Large intestine (tissue), 3 donors: ENCODE results near the gene FBN2. TPM values are rescaled to one million over a fixed set of nuclear protein-coding genes. Genes with fewer than 3 reads are reported as not detected.

Experiments
- DNase-seq, 2 donors: peaks; one replicate each; pipeline versions ENCODE4 v3.0.0 to v3.0.0-alpha.2; 2013
- H3K27ac ChIP-seq: one replicate; pipeline ENCODE4 v1.5.1; 2013; ENCODE audit warnings: low read length
- H3K27me3 ChIP-seq: 2 replicates; pipeline ENCODE4 v1.6.1; 2013; ENCODE audit warnings: low read length; ENCODE audit not compliant: control insufficient read depth, insufficient read depth
- H3K36me3 ChIP-seq: 2 replicates; pipeline ENCODE4 v1.6.1; 2013; ENCODE audit warnings: low read length; ENCODE audit not compliant: control insufficient read depth, insufficient read depth
- H3K4me1 ChIP-seq: one replicate; pipeline ENCODE4 v1.6.1; 2013; ENCODE audit warnings: low read length; ENCODE audit not compliant: control insufficient read depth, insufficient read depth
- H3K4me3 ChIP-seq: one replicate; pipeline ENCODE4 v1.5.1; 2013; ENCODE audit warnings: low read length
- H3K9me3 ChIP-seq: one replicate; pipeline ENCODE4 v1.6.1; 2013; ENCODE audit warnings: mild to moderate bottlenecking, low read depth, low read length, moderate library complexity; ENCODE audit not compliant: control insufficient read depth
- WGBS: methylation state at CpG from one replicate; pipeline ENCODE4 v1.1.5; 2013; ENCODE audit warnings: low lambda C conversion rate; ENCODE audit not compliant: insufficient coverage; 5-methylcytosine and 5-hydroxymethylcytosine counted together
- polyA plus RNA-seq: library from polyadenylated mRNA; unstranded; fragments of 120-200 nt; gene quantifications from one replicate; pipeline ENCODE4 v1.2.1, GENCODE V29; 2013

The FBN2 gene
- polyA plus RNA-seq, 1 donor = 21.8 TPM

- WGBS = 88% methylated on average over 3 of the region's 8 CpGs
- no peak for DNase-seq
- Histone ChIP-seq H3K36me3 (no peaks in the 10 kb centered on the region), H3K4me1 (no peaks in the 10 kb centered on the region), H3K27ac (no peak overlapping the region), H3K4me3 (no peak overlapping the region), H3K27me3 (no peaks in the 10 kb centered on the region), H3K9me3 (no peaks in the 10 kb centered on the region)
Measured at GRCh38 chr5:128237546-128237945, 300.5 kb downstream of the FBN2 start.

DNA sequence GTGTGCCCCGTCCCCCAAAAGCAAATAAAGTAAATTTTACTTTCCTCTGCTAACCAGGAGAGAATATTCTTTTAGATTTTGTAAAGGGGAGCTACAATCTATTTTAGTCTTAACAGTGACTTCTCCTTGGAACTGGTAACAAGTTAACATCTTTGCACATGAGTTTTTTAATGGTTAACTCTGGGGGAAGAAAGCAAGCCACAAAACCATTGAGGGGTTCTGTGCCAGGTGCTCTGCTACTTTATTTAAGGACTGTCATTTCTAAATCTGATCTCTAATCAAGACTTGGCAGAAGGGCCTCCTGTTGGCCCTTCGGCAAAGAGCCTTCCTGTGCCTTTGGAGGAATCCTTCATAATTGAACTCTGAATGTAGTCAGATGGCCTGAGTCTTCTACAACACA is 301.0 kb downstream of the FBN2 start:
- Histone ChIP-seq H3K4me3 (no peak overlapping the region), H3K9me3 (no peaks in the 10 kb centered on the region), H3K27ac (no peak overlapping the region), H3K27me3 (no peaks in the 10 kb centered on the region), H3K4me1 (no peaks in the 10 kb centered on the region), H3K36me3 (no peaks in the 10 kb centered on the region)
- no peak for DNase-seq
- no CpG with 5 or more reads among the region's 2 CpGs for WGBS

GRCh38 chr5:128236334-128236733 is 301.7 kb downstream of the FBN2 start:
- H3K36me3 ChIP-seq = no peaks in the 10 kb centered on the region
- DNase-seq = no peak
- no peaks in the 10 kb centered on the region for H3K4me1 ChIP-seq
- H3K27me3 ChIP-seq = no peaks in the 10 kb centered on the region
- WGBS = no CpG with 5 or more reads among the region's 7 CpGs
- H3K9me3 ChIP-seq = no peaks in the 10 kb centered on the region
- H3K4me3 ChIP-seq = no peak overlapping the region
- H3K27ac ChIP-seq = no peak overlapping the region

- Histone ChIP-seq H3K27ac (no peak overlapping the region), H3K36me3 (no peaks in the 10 kb centered on the region), H3K4me3 (no peak overlapping the region), H3K9me3 (no peaks in the 10 kb centered on the region), H3K4me1 (no peaks in the 10 kb centered on the region), H3K27me3 (no peaks in the 10 kb centered on the region)
- no CpG with 5 or more reads among the region's 7 CpGs for WGBS
- no peak for DNase-seq
Measured at GRCh38 chr5:128234928-128235641, 303.0 kb downstream of the FBN2 start.

- Histone ChIP-seq H3K9me3 (no peaks in the 10 kb centered on the region), H3K4me1 (no peaks in the 10 kb centered on the region), H3K36me3 (no peaks in the 10 kb centered on the region), H3K27me3 (no peaks in the 10 kb centered on the region), H3K27ac (no peak overlapping the region), H3K4me3 (no peak overlapping the region)
- WGBS = no CpG with 5 or more reads among the region's 3 CpGs
- no peak for DNase-seq
Measured at GRCh38 chr5:128228521-128228920, 309.5 kb downstream of the FBN2 start.

- no peaks in the 10 kb centered on the region for H3K27me3 ChIP-seq
- DNase-seq = no peak
- WGBS = no CpG with 5 or more reads among the region's 3 CpGs
- H3K4me1 ChIP-seq = no peaks in the 10 kb centered on the region
- H3K27ac ChIP-seq = no peak overlapping the region
- H3K4me3 ChIP-seq = no peak overlapping the region
- H3K36me3 ChIP-seq = no peaks in the 10 kb centered on the region
- H3K9me3 ChIP-seq = no peaks in the 10 kb centered on the region
Measured at GRCh38 chr5:128228008-128228407, 310.0 kb downstream of the FBN2 start.

- H3K27me3 ChIP-seq = no peaks in the 10 kb centered on the region
- no peak overlapping the region for H3K27ac ChIP-seq
- H3K9me3 ChIP-seq = no peaks in the 10 kb centered on the region
- no peak for DNase-seq
- no CpG with 5 or more reads among the region's 2 CpGs for WGBS
- no peak overlapping the region for H3K4me3 ChIP-seq
- no peaks in the 10 kb centered on the region for H3K4me1 ChIP-seq
- H3K36me3 ChIP-seq = no peaks in the 10 kb centered on the region
Measured at GRCh38 chr5:128225245-128226030, 312.6 kb downstream of the FBN2 start.

DNA sequence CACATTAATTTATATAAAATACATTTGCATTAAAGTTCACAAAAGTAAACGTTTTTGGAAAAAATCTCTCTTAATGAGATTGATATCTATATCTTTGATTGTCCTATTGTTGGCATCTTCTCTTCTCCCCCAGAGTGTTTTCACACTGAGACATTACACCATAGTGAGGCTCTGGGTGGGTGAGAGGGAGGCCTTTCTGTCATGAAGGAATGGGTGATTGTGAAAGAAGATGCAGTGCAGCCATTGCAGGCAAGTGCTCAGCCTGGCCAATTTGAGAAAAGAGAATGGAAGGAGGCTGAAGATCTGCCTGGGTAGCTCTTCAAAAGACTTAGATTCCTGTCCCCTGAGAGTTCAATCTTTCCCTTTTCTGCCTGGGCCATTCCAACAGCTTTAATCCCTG is 313.7 kb downstream of the FBN2 start:
- Histone ChIP-seq H3K36me3 (no peaks in the 10 kb centered on the region), H3K27ac (no peak overlapping the region), H3K4me1 (no peaks in the 10 kb centered on the region), H3K4me3 (no peak overlapping the region), H3K27me3 (no peaks in the 10 kb centered on the region), H3K9me3 (no peaks in the 10 kb centered on the region)
- no peak for DNase-seq
- WGBS = 100% methylated on average over 1 of the region's 1 CpG

- H3K4me1 ChIP-seq = no peaks in the 10 kb centered on the region
- no peak overlapping the region for H3K27ac ChIP-seq
- H3K36me3 ChIP-seq = no peaks in the 10 kb centered on the region
- H3K4me3 ChIP-seq = no peak overlapping the region
- no peaks in the 10 kb centered on the region for H3K9me3 ChIP-seq
- no peaks in the 10 kb centered on the region for H3K27me3 ChIP-seq
- no CpG with 5 or more reads among the region's 2 CpGs for WGBS
- no peak for DNase-seq
Measured at GRCh38 chr5:128220841-128221240, 317.2 kb downstream of the FBN2 start.

DNA sequence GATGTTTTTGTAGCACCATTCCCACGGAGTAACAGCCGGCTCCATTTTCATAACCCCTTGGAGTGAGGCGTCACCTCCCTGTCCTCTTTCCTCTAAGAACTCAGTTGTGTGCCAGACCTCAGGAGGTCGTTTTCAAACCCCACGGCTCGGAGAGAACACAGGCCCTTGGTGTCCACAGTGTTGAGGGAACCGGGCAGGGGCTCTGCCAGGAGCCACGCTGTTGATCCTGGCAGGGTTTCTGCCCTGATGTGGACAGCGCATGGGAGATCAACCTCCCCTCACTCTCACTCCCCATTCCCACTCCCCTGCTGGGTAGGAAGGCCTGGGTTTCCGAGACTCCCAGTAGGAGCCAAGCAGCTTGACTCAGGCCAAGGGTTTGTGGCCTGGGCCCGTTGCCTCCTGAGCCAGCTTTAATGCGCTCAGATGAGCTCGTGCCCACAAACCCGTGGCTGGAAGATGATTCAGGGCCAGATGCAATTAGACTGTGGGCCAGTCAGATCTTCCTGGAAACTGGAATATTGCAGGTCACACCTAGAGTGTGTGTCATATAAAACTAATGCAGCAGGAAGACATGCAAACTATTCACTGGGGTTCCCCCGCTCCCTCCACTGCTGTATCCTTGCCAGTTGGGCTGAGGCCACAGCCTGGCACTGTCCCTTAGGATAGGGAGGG is 321.0 kb downstream of the FBN2 start:
- Histone ChIP-seq H3K27ac (no peak overlapping the region), H3K4me3 (no peak overlapping the region), H3K4me1 (no peaks in the 10 kb centered on the region), H3K27me3 (no peaks in the 10 kb centered on the region), H3K9me3 (no peaks in the 10 kb centered on the region), H3K36me3 (no peaks in the 10 kb centered on the region)
- no peak for DNase-seq
- no CpG with 5 or more reads among the region's 15 CpGs for WGBS
